ENCODE results near the gene B4GALT6. TPM values are rescaled to one million over a fixed set of nuclear protein-coding genes. Genes with fewer than 3 reads are reported as not detected.

Gene B4GALT6
- total RNA-seq, 1 experiment from 2014 or later, result 22.0 TPM

- Mint-ChIP-seq H3K27me3 (ENCODE audit: unreplicated experiment) (no peaks in the 10 kb centered on the region), H3K4me1 (ENCODE audit: low read depth, unreplicated experiment) (peaks cover 8% of the 10 kb centered on the region), H3K36me3 (ENCODE audit: insufficient read depth, unreplicated experiment) (no peaks in the 10 kb centered on the region), H3K4me3 (ENCODE audit: low read depth, unreplicated experiment) (no peak overlapping the region), H3K9me3 (ENCODE audit: low read depth, unreplicated experiment) (peaks cover 4% of the 10 kb centered on the region), H3K27ac (ENCODE audit: unreplicated experiment) (no peak overlapping the region)
- CTCF ChIA-PET, result no interaction called here
- no peak for DNase-seq
- no TSS peak for BruUV-seq (replicated peaks)
- intact Hi-C loops (cut with micrococcal nuclease; ENCODE audit: unreplicated experiment), result no loop called here
- TF ChIP-seq CTCF (IDR thresholded peaks at IDR 0.05; ENCODE audit: unreplicated experiment), result no peak
Measured at GRCh38 chr18:31656754-31657153, 27.6 kb downstream of the B4GALT6 start.

GRCh38 chr18:31655354-31655753, 29.0 kb downstream of the B4GALT6 start:
- Mint-ChIP-seq H3K9me3 (ENCODE audit: low read depth, unreplicated experiment) (peaks cover 2% of the 10 kb centered on the region), H3K4me3 (ENCODE audit: low read depth, unreplicated experiment) (no peak overlapping the region), H3K27ac (ENCODE audit: unreplicated experiment) (no peak overlapping the region), H3K4me1 (ENCODE audit: low read depth, unreplicated experiment) (peaks cover 8% of the 10 kb centered on the region), H3K27me3 (ENCODE audit: unreplicated experiment) (no peaks in the 10 kb centered on the region), H3K36me3 (ENCODE audit: insufficient read depth, unreplicated experiment) (no peaks in the 10 kb centered on the region)
- no TSS peak for BruUV-seq (replicated peaks)
- TF ChIP-seq CTCF (IDR thresholded peaks at IDR 0.05; ENCODE audit: unreplicated experiment), result no peak
- intact Hi-C loops (cut with micrococcal nuclease; ENCODE audit: unreplicated experiment), result no loop called here
- CTCF ChIA-PET, result no interaction called here
- no peak for DNase-seq

- H3K27ac Mint-ChIP-seq (ENCODE audit: unreplicated experiment), result no peak overlapping the region
- no peak for DNase-seq
- no peaks in the 10 kb centered on the region for H3K9me3 Mint-ChIP-seq (ENCODE audit: low read depth, unreplicated experiment)
- no peaks in the 10 kb centered on the region for H3K36me3 Mint-ChIP-seq (ENCODE audit: insufficient read depth, unreplicated experiment)
- intact Hi-C loops (cut with micrococcal nuclease; ENCODE audit: unreplicated experiment), result no loop called here
- CTCF ChIA-PET, result interaction anchor here (0.7 kb wide), 1 partner anchor 1304 kb away, joined by 11 read pairs; no protein-coding TSS in a partner anchor
- H3K4me1 Mint-ChIP-seq (ENCODE audit: low read depth, unreplicated experiment), result no peaks in the 10 kb centered on the region
- BruUV-seq (replicated peaks), result no TSS peak
- no peaks in the 10 kb centered on the region for H3K27me3 Mint-ChIP-seq (ENCODE audit: unreplicated experiment)
- no peak overlapping the region for H3K4me3 Mint-ChIP-seq (ENCODE audit: low read depth, unreplicated experiment)
- no peak for TF ChIP-seq CTCF (IDR thresholded peaks at IDR 0.05; ENCODE audit: unreplicated experiment)
Measured at GRCh38 chr18:31652877-31653276, 31.5 kb downstream of the B4GALT6 start.

- Mint-ChIP-seq H3K9me3 (ENCODE audit: low read depth, unreplicated experiment) (no peaks in the 10 kb centered on the region), H3K4me3 (ENCODE audit: low read depth, unreplicated experiment) (no peak overlapping the region), H3K27me3 (ENCODE audit: unreplicated experiment) (no peaks in the 10 kb centered on the region), H3K4me1 (ENCODE audit: low read depth, unreplicated experiment) (no peaks in the 10 kb centered on the region), H3K27ac (ENCODE audit: unreplicated experiment) (no peak overlapping the region), H3K36me3 (ENCODE audit: insufficient read depth, unreplicated experiment) (no peaks in the 10 kb centered on the region)
- no TSS peak for BruUV-seq (replicated peaks)
- CTCF ChIA-PET, result no interaction called here
- intact Hi-C loops (cut with micrococcal nuclease; ENCODE audit: unreplicated experiment), result no loop called here
- TF ChIP-seq CTCF (IDR thresholded peaks at IDR 0.05; ENCODE audit: unreplicated experiment), result no peak
- DNase-seq, result no peak
Measured at GRCh38 chr18:31652357-31652756, 32.0 kb downstream of the B4GALT6 start.
